Thyroid gland (tissue), 4 donors: ENCODE measurements around the gene CKAP2.
"Not testable (repeated sequence)": the region's sequence is repeated elsewhere in the genome, so short reads cannot be mapped to it uniquely, and the experiment has no call there.

Experiments used
- POLR2A ChIP-seq, 2 donors: fragments of 450-650 bp; IDR thresholded peaks; one replicate each; pipeline ENCODE4 v1.6.1; 2017; ENCODE audit warnings: antibody characterized with exemption in 2 of 2, mild to moderate bottlenecking in 2 of 2, moderate library complexity in 1 of 2
- TF ChIP-seq, protein P1 (sequence below), 6 experiments: fragments of 200-600 bp in 3 of 6; fragments of 450-650 bp in 3 of 6; sonication (generic) in 3 of 6; IDR thresholded peaks; one replicate each; pipeline ENCODE4 v1.5.1; 2016 to 2019; ENCODE audit warnings: antibody characterized with exemption in 6 of 6, mild to moderate bottlenecking in 2 of 6, inconsistent platforms in 1 of 6, moderate library complexity in 1 of 6

DNA sequence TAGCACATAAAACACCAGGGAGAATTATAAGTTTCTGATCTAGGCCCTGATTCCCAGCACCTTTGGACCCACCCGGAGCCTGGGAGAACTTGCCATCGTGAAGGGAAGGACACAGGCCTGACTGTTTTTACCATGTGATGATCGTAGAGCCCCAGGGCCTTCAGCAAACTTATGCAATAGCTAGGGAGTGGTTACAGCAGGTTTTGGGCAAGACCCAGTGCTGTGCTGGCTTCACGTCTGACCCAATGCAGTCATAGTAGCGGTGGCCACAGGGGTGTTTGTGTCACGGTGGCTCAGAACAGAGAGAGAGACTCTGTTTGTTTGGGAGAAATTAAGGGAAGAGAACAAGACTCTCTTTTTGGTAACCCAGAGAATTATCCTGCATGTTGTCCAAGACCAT, 68.0 kb downstream of the CKAP2 start:
- TF ChIP-seq POLR2A (IDR thresholded peaks at IDR 0.05), result not testable (repeated sequence)
- TF ChIP-seq, protein P1, sequence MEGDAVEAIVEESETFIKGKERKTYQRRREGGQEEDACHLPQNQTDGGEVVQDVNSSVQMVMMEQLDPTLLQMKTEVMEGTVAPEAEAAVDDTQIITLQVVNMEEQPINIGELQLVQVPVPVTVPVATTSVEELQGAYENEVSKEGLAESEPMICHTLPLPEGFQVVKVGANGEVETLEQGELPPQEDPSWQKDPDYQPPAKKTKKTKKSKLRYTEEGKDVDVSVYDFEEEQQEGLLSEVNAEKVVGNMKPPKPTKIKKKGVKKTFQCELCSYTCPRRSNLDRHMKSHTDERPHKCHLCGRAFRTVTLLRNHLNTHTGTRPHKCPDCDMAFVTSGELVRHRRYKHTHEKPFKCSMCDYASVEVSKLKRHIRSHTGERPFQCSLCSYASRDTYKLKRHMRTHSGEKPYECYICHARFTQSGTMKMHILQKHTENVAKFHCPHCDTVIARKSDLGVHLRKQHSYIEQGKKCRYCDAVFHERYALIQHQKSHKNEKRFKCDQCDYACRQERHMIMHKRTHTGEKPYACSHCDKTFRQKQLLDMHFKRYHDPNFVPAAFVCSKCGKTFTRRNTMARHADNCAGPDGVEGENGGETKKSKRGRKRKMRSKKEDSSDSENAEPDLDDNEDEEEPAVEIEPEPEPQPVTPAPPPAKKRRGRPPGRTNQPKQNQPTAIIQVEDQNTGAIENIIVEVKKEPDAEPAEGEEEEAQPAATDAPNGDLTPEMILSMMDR (IDR thresholded peaks at IDR 0.05), result not testable (repeated sequence)
